IMR-90 (cell line): ENCODE data around the gene AFAP1L2. TPM values are rescaled to one million over a fixed set of nuclear protein-coding genes. Genes with fewer than 3 reads are reported as not detected.

Experiments used
- ATAC-seq: fragments of 200-7000 bp; cut with Tn5 transposase; 2 replicates; pipeline ENCODE4 v1.9.1; 2020; ENCODE audit warnings: low read depth, mild to moderate bottlenecking, moderate library complexity
- BruUV-seq: library from RNA; stranded (reverse); fragments of 400-500 nt; replicated peaks from 2 replicates; lab custom pipeline; 2021; lab: Mats Ljungman, UMichigan
- CTCF ChIA-PET: fragments of 300-600 bp; formaldehyde crosslinking; extraction: SDS; loops from one replicate; lab custom pipeline; 2021; ENCODE audit warnings: antibody characterized with exemption; lab: Yijun Ruan, JAX
- POLR2A ChIA-PET: fragments of 300-600 bp; sonication (Branson Sonifier 250); formaldehyde crosslinking; loops from one replicate; lab custom pipeline; 2022; ENCODE audit warnings: antibody characterized with exemption; ENCODE audit not compliant: unreplicated experiment; lab: Charles Lee
- DNase-seq: peaks from one replicate; pipeline ENCODE4 v3.0.0; 2013
- H2AFZ ChIP-seq: replicated peaks from 2 replicates; pipeline ENCODE3; 2013; ENCODE audit warnings: low read length, mild to moderate bottlenecking; ENCODE audit not compliant: poor library complexity
- H2AK5ac ChIP-seq: 2 replicates; pipeline ENCODE4 v1.6.1; 2013; ENCODE audit warnings: low read depth, low read length, inconsistent platforms
- H2AK9ac ChIP-seq: replicated peaks from 2 replicates; pipeline ENCODE3; 2013; ENCODE audit warnings: mild to moderate bottlenecking, low read depth, low read length, moderate library complexity; ENCODE audit not compliant: poor library complexity
- H2BK120ac ChIP-seq: 2 replicates; pipeline ENCODE4 v1.6.1; 2013; ENCODE audit warnings: low read depth, low read length, inconsistent platforms
- H2BK15ac ChIP-seq: 3 replicates; pipeline ENCODE4 v1.6.1; 2013; ENCODE audit warnings: low read depth, low read length, inconsistent platforms
- H2BK20ac ChIP-seq: 2 replicates; pipeline ENCODE4 v1.6.1; 2013; ENCODE audit warnings: low read depth, mild to moderate bottlenecking, inconsistent platforms, low read length, moderate library complexity
- H2BK5ac ChIP-seq: 2 replicates; pipeline ENCODE4 v1.6.1; 2013; ENCODE audit warnings: mild to moderate bottlenecking, low read depth, low read length, inconsistent platforms; ENCODE audit not compliant: poor library complexity, severe bottlenecking
- H3K14ac ChIP-seq: replicated peaks from 2 replicates; pipeline ENCODE4 v1.6.1; 2013; ENCODE audit warnings: low read depth, low read length, inconsistent platforms
- H3K18ac ChIP-seq: 2 replicates; pipeline ENCODE4 v1.6.1; 2013; ENCODE audit warnings: low read depth, low read length, control low read depth
- H3K23ac ChIP-seq: 2 replicates; pipeline ENCODE4 v1.6.1; 2013; ENCODE audit warnings: low read depth, low read length, inconsistent platforms
- H3K27ac ChIP-seq: 2 replicates; pipeline ENCODE4 v1.5.1; 2013; ENCODE audit warnings: mild to moderate bottlenecking, control low read depth, low read length; ENCODE audit not compliant: insufficient read depth
- H3K27me3 ChIP-seq: 2 replicates; pipeline ENCODE4 v1.6.1; 2013; ENCODE audit warnings: low read length; ENCODE audit not compliant: control insufficient read depth, insufficient read depth
- H3K36me3 ChIP-seq: 2 replicates; pipeline ENCODE4 v1.6.1; 2013; ENCODE audit warnings: low read length, mixed read lengths; ENCODE audit not compliant: control insufficient read depth, insufficient read depth
- H3K4ac ChIP-seq: 2 replicates; pipeline ENCODE4 v1.6.1; 2013; ENCODE audit warnings: low read depth, low read length, inconsistent platforms
- H3K4me1 ChIP-seq: 2 replicates; pipeline ENCODE4 v1.6.1; 2013; ENCODE audit warnings: low read length, mixed read lengths; ENCODE audit not compliant: control insufficient read depth, insufficient read depth
- H3K4me2 ChIP-seq: 2 replicates; pipeline ENCODE4 v1.6.1; 2013; ENCODE audit warnings: low read depth, mild to moderate bottlenecking, control low read depth, low read length, moderate library complexity
- H3K4me3 ChIP-seq: 2 replicates; pipeline ENCODE4 v1.5.1; 2013; ENCODE audit warnings: low read depth, mild to moderate bottlenecking, control low read depth, low read length, moderate library complexity; ENCODE audit not compliant: insufficient read depth
- H3K56ac ChIP-seq: 2 replicates; pipeline ENCODE4 v1.6.1; 2013; ENCODE audit warnings: low read length, inconsistent platforms; ENCODE audit not compliant: insufficient read depth; ENCODE audit errors: extremely low read depth
- H3K79me1 ChIP-seq, 2 experiments: 2 replicates each; pipeline ENCODE4 v1.6.1; 2013; ENCODE audit warnings: low read length in 2 of 2, inconsistent platforms in 1 of 2, low read depth in 1 of 2
- H3K9ac ChIP-seq: 2 replicates; pipeline ENCODE4 v1.6.1; 2013; ENCODE audit warnings: low read depth, low read length, control low read depth
- H3K9me1 ChIP-seq: 2 replicates; pipeline ENCODE4 v1.6.1; 2013; ENCODE audit warnings: low read length, inconsistent platforms; ENCODE audit not compliant: insufficient read depth
- H3K9me3 ChIP-seq: 2 replicates; pipeline ENCODE4 v1.6.1; 2013; ENCODE audit warnings: low read length; ENCODE audit not compliant: control insufficient read depth, insufficient read depth
- H4K20me1 ChIP-seq: 2 replicates; pipeline ENCODE4 v1.6.1; 2013; ENCODE audit warnings: low read length, inconsistent platforms; ENCODE audit not compliant: insufficient read depth
- H4K5ac ChIP-seq: 2 replicates; pipeline ENCODE4 v1.6.1; 2013; ENCODE audit warnings: mild to moderate bottlenecking, low read depth, low read length, control low read depth
- H4K8ac ChIP-seq, 2 experiments: 2 replicates each; pipeline ENCODE4 v1.6.1; 2013; ENCODE audit warnings: low read depth in 2 of 2, low read length in 2 of 2, control low read depth in 1 of 2, inconsistent platforms in 1 of 2
- H4K91ac ChIP-seq: 2 replicates; pipeline ENCODE4 v1.6.1; 2013; ENCODE audit warnings: low read depth, low read length, inconsistent platforms; ENCODE audit not compliant: insufficient read depth
- BHLHE40 ChIP-seq: fragments of 150-350 bp; IDR thresholded peaks from 2 replicates; pipeline ENCODE4 v1.6.1; 2016; ENCODE audit warnings: mild to moderate bottlenecking, low read depth, low read length
- CEBPB ChIP-seq: IDR thresholded peaks from 2 replicates; pipeline ENCODE4 v1.6.1; 2012; ENCODE audit warnings: low read depth, low read length, improper control_type of control experiment
- CHD1 ChIP-seq: IDR thresholded peaks from 2 replicates; pipeline ENCODE4 v1.6.1; 2012; ENCODE audit warnings: low read depth, low read length, improper control_type of control experiment
- CTCF ChIP-seq: conservative IDR thresholded peaks from 2 replicates; pipeline ENCODE4 v1.5.1; 2012; ENCODE audit warnings: mild to moderate bottlenecking, low read depth, low read length, improper control_type of control experiment
- ELK1 ChIP-seq: fragments of 150-350 bp; IDR thresholded peaks from 2 replicates; pipeline ENCODE4 v1.6.1; 2016; ENCODE audit warnings: low read depth, mild to moderate bottlenecking, low read length, moderate library complexity, borderline replicate concordance
- FOS ChIP-seq: fragments of 150-350 bp; IDR thresholded peaks from 2 replicates; pipeline ENCODE4 v1.6.1; 2016; ENCODE audit warnings: low read depth, low read length
- MAFK ChIP-seq: IDR thresholded peaks from 2 replicates; pipeline ENCODE4 v1.6.1; 2012; ENCODE audit warnings: low read depth, low read length, improper control_type of control experiment
- MAZ ChIP-seq: IDR thresholded peaks from 2 replicates; pipeline ENCODE4 v1.6.1; 2012; ENCODE audit warnings: low read depth, mild to moderate bottlenecking, low read length, improper control_type of control experiment, moderate library complexity, borderline replicate concordance
- MXI1 ChIP-seq: IDR thresholded peaks from 2 replicates; pipeline ENCODE4 v1.6.1; 2012; ENCODE audit warnings: low read depth, mild to moderate bottlenecking, low read length, moderate library complexity, borderline replicate concordance
- NFE2L2 ChIP-seq: fragments of 150-350 bp; IDR thresholded peaks from 2 replicates; pipeline ENCODE4 v1.6.1; 2016; ENCODE audit warnings: low read depth, mild to moderate bottlenecking, low read length
- POLR2A ChIP-seq: IDR thresholded peaks from 2 replicates; pipeline ENCODE4 v1.6.1; 2012; ENCODE audit warnings: mild to moderate bottlenecking, low read depth, low read length
- RAD21 ChIP-seq: IDR thresholded peaks from 2 replicates; pipeline ENCODE4 v1.6.1; 2012; ENCODE audit warnings: low read length, improper control_type of control experiment
- RCOR1 ChIP-seq: IDR thresholded peaks from 2 replicates; pipeline ENCODE4 v1.6.1; 2012; ENCODE audit warnings: mild to moderate bottlenecking, low read length, improper control_type of control experiment; ENCODE audit not compliant: insufficient replicate concordance
- RFX5 ChIP-seq: IDR thresholded peaks from 2 replicates; pipeline ENCODE4 v1.8.0; 2012; ENCODE audit warnings: low read depth, mild to moderate bottlenecking, low read length, moderate library complexity
- SMC3 ChIP-seq: fragments of 150-350 bp; IDR thresholded peaks from 2 replicates; pipeline ENCODE4 v1.6.1; 2016; ENCODE audit warnings: low read depth, mild to moderate bottlenecking, antibody characterized with exemption, low read length, moderate library complexity
- USF2 ChIP-seq: fragments of 150-350 bp; IDR thresholded peaks from 2 replicates; pipeline ENCODE4 v1.6.1; 2017; ENCODE audit warnings: mild to moderate bottlenecking, antibody characterized with exemption, low read length, low read depth
- WGBS, 2 experiments: methylation state at CpG; one replicate each; pipeline versions ENCODE4 v1.1.5 to v1.1.7; 2013; ENCODE audit warnings: missing lambda C conversion rate in 2 of 2; ENCODE audit not compliant: insufficient read length in 1 of 2; ENCODE audit errors: extremely low coverage in 2 of 2; 5-methylcytosine and 5-hydroxymethylcytosine counted together
- dilution Hi-C: fragments of 300-500 bp; cut with HindIII; formaldehyde crosslinking; loops from one replicate; pipeline ENCODE4 v1.14.3; 2018; ENCODE audit warnings: low sequenced_read_pairs; ENCODE audit not compliant: unreplicated experiment
- in situ Hi-C: fragments of 300-500 bp; cut with MboI; formaldehyde crosslinking; loops from 3 replicates; pipeline ENCODE4 v1.14.3; 2019; ENCODE audit warnings: low sequenced_read_pairs, inconsistent platforms, mixed read lengths
- intact Hi-C: fragments of 100-400 bp; cut with micrococcal nuclease; formaldehyde crosslinking; loops from 2 replicates; pipeline ENCODE4 v1.10.0; 2022
- polyA plus RNA-seq, 3 experiments: library from polyadenylated mRNA; depleted of rRNA; stranded (reverse); fragments of >200 nt; gene quantifications; 2 replicates each; pipeline ENCODE4 v1.2.3, GENCODE V29; 2012; ENCODE audit warnings: low replicate concordance in 1 of 3
- total RNA-seq: library from RNA; depleted of rRNA; stranded (reverse); fragments of >200 nt; gene quantifications from 2 replicates; pipeline ENCODE4 v1.2.3, GENCODE V29; 2012

The AFAP1L2 gene
- total and polyA plus RNA-seq, 2 of the 4 experiments (the other 2 are of a cell fraction) = under 0.01 to 0.10 TPM

GRCh38 chr10:114278140-114278883, 126.0 kb downstream of the AFAP1L2 start:
- DNase-seq = no peak
- Histone ChIP-seq H3K23ac (no peak overlapping the region), H3K9ac (no peak overlapping the region), H2BK20ac (no peak overlapping the region), H2BK5ac (no peak overlapping the region), H4K20me1 (no peaks in the 10 kb centered on the region), H2AK9ac (no peak overlapping the region), H3K4me3 (no peak overlapping the region), H2AK5ac (no peak overlapping the region), H2AFZ (no peak overlapping the region), H4K91ac (no peak overlapping the region), H3K79me1 (no peaks in the 10 kb centered on the region), H3K27me3 (peaks cover 47% of the 10 kb centered on the region), H3K18ac (no peak overlapping the region), H3K9me3 (no peaks in the 10 kb centered on the region), H3K9me1 (no peaks in the 10 kb centered on the region), H2BK15ac (no peak overlapping the region), H4K8ac (no peak overlapping the region), H2BK120ac (no peak overlapping the region), H3K4ac (no peak overlapping the region), H3K56ac (no peak overlapping the region), H3K14ac (no peak overlapping the region), H3K36me3 (no peaks in the 10 kb centered on the region), H3K4me1 (no peaks in the 10 kb centered on the region), H3K4me2 (no peak overlapping the region), H3K27ac (no peak overlapping the region), H4K5ac (no peak overlapping the region)
- BruUV-seq = no TSS peak
- ChIA-PET CTCF (no interaction called here), POLR2A (no interaction called here)
- no peak for TF ChIP-seq ELK1
- TF ChIP-seq RCOR1 = no peak
- TF ChIP-seq CHD1 = no peak
- TF ChIP-seq SMC3 = no peak
- TF ChIP-seq RAD21 = no peak
- no peak for TF ChIP-seq USF2
- no peak for TF ChIP-seq CEBPB
- TF ChIP-seq POLR2A = no peak
- no peak for TF ChIP-seq MAFK
- no peak for TF ChIP-seq BHLHE40
- TF ChIP-seq MXI1 = no peak
- TF ChIP-seq RFX5 = no peak
- no peak for TF ChIP-seq NFE2L2
- TF ChIP-seq FOS = no peak
- no peak for TF ChIP-seq MAZ
- no peak for TF ChIP-seq CTCF
- dilution Hi-C loops = no loop called here
- in situ Hi-C loops = no loop called here
- ATAC-seq = no peak
- 92% methylated on average over 2 of the region's 22 CpGs; no CpG with 5 or more reads in 1 of the 2 experiments for WGBS, 2 experiments
- intact Hi-C loops = no loop called here
